HCT116 (cell line): Measurements from ENCODE around the gene NPNT. TPM values are rescaled to one million over a fixed set of nuclear protein-coding genes. Genes with fewer than 3 reads are reported as not detected.

ENCODE experiments used
- ATAC-seq: fragments of 200-7000 bp; cut with Tn5 transposase; 2 replicates; pipeline ENCODE4 v1.9.1; 2020; ENCODE audit warnings: mild to moderate bottlenecking, moderate library complexity
- BruUV-seq: library from RNA; stranded (reverse); fragments of 400-500 nt; replicated peaks from 2 replicates; lab custom pipeline; 2021; lab: Mats Ljungman, UMichigan
- CTCF ChIA-PET: fragments of 300-600 bp; sonication (Branson Sonifier 250); formaldehyde crosslinking; loops from one replicate; lab custom pipeline; 2021; ENCODE audit warnings: antibody characterized with exemption; lab: Charles Lee
- POLR2A ChIA-PET: fragments of 300-600, 350-600 bp; sonication (Branson Sonifier 250); formaldehyde crosslinking; loops from one replicate; lab custom pipeline; 2021; ENCODE audit warnings: antibody characterized with exemption; lab: Charles Lee
- RAD21 ChIA-PET, 2 experiments: fragments of 300-600 bp; sonication (Branson Sonifier 250); formaldehyde crosslinking; loops; one replicate each; lab custom pipeline; 2023; ENCODE audit warnings: low total read pairs in 2 of 2; ENCODE audit not compliant: uncharacterized antibody in 2 of 2, unreplicated experiment in 2 of 2, low non-redundant PET in 1 of 2; lab: Charles Lee
- DNase-seq: peaks from one replicate; pipeline ENCODE4 v3.0.0-alpha.2; 2010; ENCODE audit warnings: low read depth, low spot score
- H2AFZ ChIP-seq: fragments of 200-600 bp; shearing (Covaris generic), sonication (generic); 2 replicates; pipeline ENCODE4 v1.6.1; 2017; ENCODE audit warnings: low read depth, mixed run types, mixed read lengths, antibody characterized with exemption, low read length; ENCODE audit not compliant: poor library complexity, severe bottlenecking
- H3K27ac ChIP-seq: 2 replicates; pipeline ENCODE4 v1.5.1; 2012; ENCODE audit warnings: low read depth, low read length
- H3K27me3 ChIP-seq: fragments of 200-600 bp; sonication (generic); 2 replicates; pipeline ENCODE4 v1.6.1; 2016; ENCODE audit warnings: mixed run types, low read length, mixed read lengths; ENCODE audit not compliant: insufficient read depth
- H3K36me3 ChIP-seq, 2 experiments: fragments of 200-500 bp in 1 of 2; fragments of 200-600 bp in 1 of 2; sonication (Bioruptor generic) in 1 of 2; sonication (generic) in 1 of 2; 2 replicates each; pipeline versions ENCODE4 v1.5.1 to v1.6.1; 2014 to 2016; ENCODE audit warnings: low read length in 2 of 2, inconsistent platforms in 1 of 2, mixed read lengths in 1 of 2, mixed run types in 1 of 2; ENCODE audit not compliant: insufficient read depth in 2 of 2, control insufficient read depth in 1 of 2
- H3K4me1 ChIP-seq, 2 experiments: fragments of 200-600 bp in 1 of 2; sonication (generic) in 1 of 2; 2 replicates each; pipeline versions ENCODE4 v1.5.1 to v1.6.1; 2012 to 2017; ENCODE audit warnings: low read length in 2 of 2, inconsistent platforms in 1 of 2, mild to moderate bottlenecking in 1 of 2, mixed read lengths in 1 of 2, mixed run types in 1 of 2, moderate library complexity in 1 of 2; ENCODE audit not compliant: insufficient read depth in 2 of 2, control insufficient read depth in 1 of 2
- H3K4me2 ChIP-seq: fragments of 200-600 bp; sonication (generic); 2 replicates; pipeline ENCODE4 v1.6.1; 2017; ENCODE audit warnings: mixed run types, low read length, mixed read lengths
- H3K4me3 ChIP-seq, 2 experiments: fragments of 200-600 bp in 1 of 2; sonication (generic) in 1 of 2; replicated peaks in 1 of 2; 2 replicates each; pipeline ENCODE4 v1.5.1; 2011 to 2016; ENCODE audit warnings: low read length in 2 of 2, control low read depth in 1 of 2, low read depth in 1 of 2, mild to moderate bottlenecking in 1 of 2, mixed read lengths in 1 of 2, mixed run types in 1 of 2
- H3K79me2 ChIP-seq: fragments of 200-600 bp; sonication (generic); 2 replicates; pipeline ENCODE4 v1.6.1; 2017; ENCODE audit warnings: mild to moderate bottlenecking, mixed run types, low read length, moderate library complexity, mixed read lengths; ENCODE audit not compliant: insufficient read depth
- H3K9ac ChIP-seq: fragments of 200-600 bp; sonication (generic); 2 replicates; pipeline ENCODE4 v1.6.1; 2016; ENCODE audit warnings: low read length, mixed read lengths
- H3K9me2 ChIP-seq: fragments of 200-600 bp; sonication (generic), shearing (Covaris generic); 2 replicates; pipeline ENCODE4 v1.6.1; 2017; ENCODE audit warnings: mixed run types, mild to moderate bottlenecking, moderate library complexity; ENCODE audit not compliant: insufficient read depth
- H3K9me3 ChIP-seq, 2 experiments: fragments of 200-500 bp in 1 of 2; fragments of 200-600 bp in 1 of 2; sonication (Bioruptor generic) in 1 of 2; sonication (generic) in 1 of 2; 2 replicates each; pipeline ENCODE4 v1.6.1; 2014 to 2017; ENCODE audit warnings: low read length in 2 of 2, mixed read lengths in 2 of 2, inconsistent platforms in 1 of 2, low read depth in 1 of 2, mild to moderate bottlenecking in 1 of 2, mixed run types in 1 of 2, moderate library complexity in 1 of 2; ENCODE audit not compliant: control insufficient read depth in 1 of 2, insufficient read depth in 1 of 2
- H4K20me1 ChIP-seq: fragments of 200-600 bp; sonication (generic), shearing (Covaris generic); 2 replicates; pipeline ENCODE4 v1.6.1; 2017; ENCODE audit warnings: mixed run types, mild to moderate bottlenecking, moderate library complexity; ENCODE audit not compliant: insufficient read depth
- ATF3 ChIP-seq: IDR thresholded peaks from 2 replicates; pipeline ENCODE4 v1.6.1; 2012
- CBX3 ChIP-seq: IDR thresholded peaks from 2 replicates; pipeline ENCODE4 v1.6.1; 2012; ENCODE audit warnings: low read depth
- ELF1 ChIP-seq: IDR thresholded peaks from 2 replicates; pipeline ENCODE4 v1.6.1; 2012; ENCODE audit warnings: low read depth, borderline replicate concordance
- EZH2 ChIP-seq: fragments of 200-600 bp; sonication (generic); IDR thresholded peaks from 2 replicates; pipeline ENCODE4 v1.6.1; 2017; ENCODE audit warnings: antibody characterized with exemption, mixed run types
- EZH2phosphoT487 ChIP-seq: fragments of 200-600 bp; IDR thresholded peaks from 2 replicates; pipeline ENCODE4 v1.6.1; 2018; ENCODE audit warnings: antibody characterized with exemption, borderline replicate concordance
- MAX ChIP-seq: IDR thresholded peaks from 2 replicates; pipeline ENCODE4 v1.6.1; 2012
- RAD21 ChIP-seq: IDR thresholded peaks from 2 replicates; pipeline ENCODE4 v1.6.1; 2012; ENCODE audit warnings: low read depth, mild to moderate bottlenecking
- SP1 ChIP-seq: IDR thresholded peaks from 2 replicates; pipeline ENCODE4 v1.6.1; 2012; ENCODE audit warnings: low read depth
- ZFX ChIP-seq: fragments of 450-650 bp; IDR thresholded peaks from 2 replicates; pipeline ENCODE4 v1.6.1; 2017
- ZNF274 ChIP-seq: fragments of 200-500 bp; sonication (Bioruptor generic); IDR thresholded peaks from 2 replicates; pipeline ENCODE4 v1.6.1; 2014; ENCODE audit warnings: mild to moderate bottlenecking, low read depth, low read length, inconsistent platforms
- intact Hi-C: fragments of 100-400 bp; cut with micrococcal nuclease; formaldehyde crosslinking; loops from 2 replicates; pipeline ENCODE4 v1.10.0; 2022
- total RNA-seq: library from RNA; stranded (reverse); gene quantifications from one replicate; pipeline ENCODE4 v1.2.1, GENCODE V29; 2021; ENCODE audit not compliant: unreplicated experiment
- TF ChIP-seq, protein P1 (sequence below): IDR thresholded peaks from 2 replicates; pipeline ENCODE4 v1.6.1; 2012; ENCODE audit warnings: low read depth

NPNT gene
- total RNA-seq, 1 experiment from 2014 or later, result 15.8 TPM

- H4K20me1 ChIP-seq, result no peaks in the 10 kb centered on the region
- ChIA-PET POLR2A (no interaction called here), CTCF (no interaction called here), RAD21 (no interaction called here)
- no peaks in the 10 kb centered on the region for H3K9me2 ChIP-seq
- H3K4me3 ChIP-seq, result no peak overlapping the region
- DNase-seq, result no peak
- ATAC-seq, result no peak
- H3K36me3 ChIP-seq, result no peaks in the 10 kb centered on the region
- no peaks in the 10 kb centered on the region for H3K27me3 ChIP-seq
- no peak overlapping the region for H3K4me2 ChIP-seq
- no peaks in the 10 kb centered on the region for H3K79me2 ChIP-seq
- no peak overlapping the region for H3K27ac ChIP-seq
- TF ChIP-seq CBX3 (no peak), ATF3 (no peak), ZNF274 (no peak), ELF1 (no peak), ZFX (no peak), SP1 (no peak), MAX (no peak), RAD21 (no peak), EZH2phosphoT487 (no peak), EZH2 (no peak)
- TF ChIP-seq, protein P1, sequence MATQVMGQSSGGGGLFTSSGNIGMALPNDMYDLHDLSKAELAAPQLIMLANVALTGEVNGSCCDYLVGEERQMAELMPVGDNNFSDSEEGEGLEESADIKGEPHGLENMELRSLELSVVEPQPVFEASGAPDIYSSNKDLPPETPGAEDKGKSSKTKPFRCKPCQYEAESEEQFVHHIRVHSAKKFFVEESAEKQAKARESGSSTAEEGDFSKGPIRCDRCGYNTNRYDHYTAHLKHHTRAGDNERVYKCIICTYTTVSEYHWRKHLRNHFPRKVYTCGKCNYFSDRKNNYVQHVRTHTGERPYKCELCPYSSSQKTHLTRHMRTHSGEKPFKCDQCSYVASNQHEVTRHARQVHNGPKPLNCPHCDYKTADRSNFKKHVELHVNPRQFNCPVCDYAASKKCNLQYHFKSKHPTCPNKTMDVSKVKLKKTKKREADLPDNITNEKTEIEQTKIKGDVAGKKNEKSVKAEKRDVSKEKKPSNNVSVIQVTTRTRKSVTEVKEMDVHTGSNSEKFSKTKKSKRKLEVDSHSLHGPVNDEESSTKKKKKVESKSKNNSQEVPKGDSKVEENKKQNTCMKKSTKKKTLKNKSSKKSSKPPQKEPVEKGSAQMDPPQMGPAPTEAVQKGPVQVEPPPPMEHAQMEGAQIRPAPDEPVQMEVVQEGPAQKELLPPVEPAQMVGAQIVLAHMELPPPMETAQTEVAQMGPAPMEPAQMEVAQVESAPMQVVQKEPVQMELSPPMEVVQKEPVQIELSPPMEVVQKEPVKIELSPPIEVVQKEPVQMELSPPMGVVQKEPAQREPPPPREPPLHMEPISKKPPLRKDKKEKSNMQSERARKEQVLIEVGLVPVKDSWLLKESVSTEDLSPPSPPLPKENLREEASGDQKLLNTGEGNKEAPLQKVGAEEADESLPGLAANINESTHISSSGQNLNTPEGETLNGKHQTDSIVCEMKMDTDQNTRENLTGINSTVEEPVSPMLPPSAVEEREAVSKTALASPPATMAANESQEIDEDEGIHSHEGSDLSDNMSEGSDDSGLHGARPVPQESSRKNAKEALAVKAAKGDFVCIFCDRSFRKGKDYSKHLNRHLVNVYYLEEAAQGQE, result no peak
- no peak overlapping the region for H3K9ac ChIP-seq
- H3K9me3 ChIP-seq, result no peaks in the 10 kb centered on the region
- no peak overlapping the region for H2AFZ ChIP-seq
- intact Hi-C loops, result no loop called here
- no peaks in the 10 kb centered on the region for H3K4me1 ChIP-seq
- no TSS peak for BruUV-seq
Measured at GRCh38 chr4:105871997-105872396, 23.3 kb upstream of the NPNT start.
